Neural progenitor cell (in vitro differentiated cells): ENCODE measurements around the gene NEGR1. TPM values are rescaled to one million over a fixed set of nuclear protein-coding genes. Genes with fewer than 3 reads are reported as not detected.

Experiments used
- DNase-seq: peaks from one replicate; pipeline ENCODE4 v3.0.0-alpha.2; 2016; ENCODE audit warnings: low spot score
- H2AFZ ChIP-seq: fragments of 200-600 bp; sonication (generic); replicated peaks from 2 replicates; pipeline ENCODE4 v1.6.1; 2016; ENCODE audit warnings: antibody characterized with exemption
- H3F3A ChIP-seq: fragments of 200-600 bp; sonication (generic); 2 replicates; pipeline ENCODE4 v1.6.1; 2016; ENCODE audit warnings: antibody characterized with exemption, low read depth
- H3K27ac ChIP-seq: fragments of 200-600 bp; sonication (generic); 2 replicates; pipeline ENCODE4 v1.5.1; 2016; ENCODE audit warnings: mild to moderate bottlenecking
- H3K27me3 ChIP-seq: fragments of 200-600 bp; sonication (generic); 2 replicates; pipeline ENCODE4 v1.6.1; 2016; ENCODE audit warnings: mild to moderate bottlenecking, moderate library complexity
- H3K36me3 ChIP-seq: fragments of 200-600 bp; sonication (generic); 2 replicates; pipeline ENCODE4 v1.5.1; 2016
- H3K4me1 ChIP-seq: fragments of 200-600 bp; sonication (generic); 2 replicates; pipeline ENCODE4 v1.6.1; 2016; ENCODE audit warnings: mixed run types
- H3K4me2 ChIP-seq: fragments of 200-600 bp; sonication (generic); 2 replicates; pipeline ENCODE4 v1.6.1; 2016
- H3K4me3 ChIP-seq: fragments of 200-600 bp; sonication (generic); 2 replicates; pipeline ENCODE4 v1.5.1; 2016
- H3K79me2 ChIP-seq: fragments of 200-600 bp; sonication (generic); 2 replicates; pipeline ENCODE4 v1.6.1; 2016; ENCODE audit warnings: low read depth
- H3K9ac ChIP-seq: fragments of 200-600 bp; sonication (generic); 2 replicates; pipeline ENCODE4 v1.6.1; 2016
- H3K9me3 ChIP-seq: fragments of 200-600 bp; sonication (generic); 2 replicates; pipeline ENCODE4 v1.5.1; 2016; ENCODE audit warnings: low read depth
- H4K20me1 ChIP-seq: fragments of 200-600 bp; sonication (generic); 2 replicates; pipeline ENCODE4 v1.6.1; 2016; ENCODE audit warnings: low read depth
- H3K27ac Mint-ChIP-seq: 3 replicates; pipeline ENCODE4 v1.8.0; 2021; ENCODE audit warnings: mixed read lengths
- H3K27me3 Mint-ChIP-seq: 2 replicates; pipeline ENCODE4 v1.8.0; 2022; ENCODE audit warnings: low read depth, mild to moderate bottlenecking, inconsistent platforms, moderate library complexity, mixed read lengths; ENCODE audit not compliant: insufficient read depth
- H3K36me3 Mint-ChIP-seq: 3 replicates; pipeline ENCODE4 v1.8.0; 2021; ENCODE audit warnings: mixed read lengths
- H3K4me1 Mint-ChIP-seq: 3 replicates; pipeline ENCODE4 v1.8.0; 2021; ENCODE audit warnings: mixed read lengths
- H3K4me3 Mint-ChIP-seq: 3 replicates; pipeline ENCODE4 v1.8.0; 2021; ENCODE audit warnings: mild to moderate bottlenecking, moderate library complexity, mixed read lengths
- H3K9me3 Mint-ChIP-seq: 3 replicates; pipeline ENCODE4 v1.8.0; 2020; ENCODE audit warnings: mixed read lengths
- EZH2 ChIP-seq: fragments of 200-600 bp; sonication (generic); IDR thresholded peaks from 2 replicates; pipeline ENCODE4 v1.6.1; 2017; ENCODE audit warnings: antibody characterized with exemption, mild to moderate bottlenecking, moderate library complexity
- EZH2phosphoT487 ChIP-seq: fragments of 200-600 bp; sonication (generic); IDR thresholded peaks from 2 replicates; pipeline ENCODE4 v1.6.1; 2017; ENCODE audit warnings: antibody characterized with exemption
- total RNA-seq: library from RNA; depleted of rRNA; stranded (reverse); fragments of >200 nt; gene quantifications from 2 replicates; pipeline ENCODE4 v1.2.3, GENCODE V29; 2015; ENCODE audit warnings: low replicate concordance
- TF ChIP-seq, protein P1 (sequence below): fragments of 200-600 bp; sonication (generic); IDR thresholded peaks from 2 replicates; pipeline ENCODE4 v1.5.1; 2017; ENCODE audit warnings: antibody characterized with exemption, mild to moderate bottlenecking

Gene NEGR1
- total RNA-seq, 1 donor from 2014 or later, result 0.62 TPM

DNA sequence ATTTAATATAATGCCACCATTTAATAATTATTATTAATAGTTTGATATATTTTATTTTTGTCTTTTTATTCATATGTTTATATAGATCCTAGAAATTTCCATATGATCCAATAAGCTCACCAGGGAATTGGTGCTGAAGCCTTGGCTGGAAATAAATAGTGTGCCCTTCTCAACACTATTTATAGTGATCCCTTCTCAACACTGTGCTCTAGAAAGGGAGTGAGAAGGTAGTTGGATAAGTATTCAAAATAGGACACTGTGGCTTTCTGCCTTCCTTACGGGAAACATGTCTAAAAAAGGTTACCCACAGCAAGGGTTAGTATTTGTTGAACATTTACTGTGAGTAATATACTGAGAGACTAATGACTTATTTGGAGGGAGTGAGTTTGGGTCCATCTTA is 496.1 kb downstream of the NEGR1 start:
- H3K4me1 Mint-ChIP-seq, result no peaks in the 10 kb centered on the region
- Histone ChIP-seq H3K27ac (no peak overlapping the region), H3K9me3 (no peaks in the 10 kb centered on the region), H3K4me2 (no peak overlapping the region), H3K36me3 (no peaks in the 10 kb centered on the region), H4K20me1 (no peaks in the 10 kb centered on the region), H3F3A (no peaks in the 10 kb centered on the region), H3K27me3 (no peaks in the 10 kb centered on the region), H2AFZ (no peak overlapping the region), H3K4me3 (no peak overlapping the region), H3K9ac (no peak overlapping the region), H3K79me2 (no peaks in the 10 kb centered on the region), H3K4me1 (no peaks in the 10 kb centered on the region)
- peaks cover 2% of the 10 kb centered on the region for H3K27me3 Mint-ChIP-seq
- no peaks in the 10 kb centered on the region for H3K36me3 Mint-ChIP-seq
- H3K4me3 Mint-ChIP-seq, result no peak overlapping the region
- no peak overlapping the region for H3K27ac Mint-ChIP-seq
- H3K9me3 Mint-ChIP-seq, result no peaks in the 10 kb centered on the region
- TF ChIP-seq EZH2 (no peak), EZH2phosphoT487 (no peak)
- TF ChIP-seq, protein P1, sequence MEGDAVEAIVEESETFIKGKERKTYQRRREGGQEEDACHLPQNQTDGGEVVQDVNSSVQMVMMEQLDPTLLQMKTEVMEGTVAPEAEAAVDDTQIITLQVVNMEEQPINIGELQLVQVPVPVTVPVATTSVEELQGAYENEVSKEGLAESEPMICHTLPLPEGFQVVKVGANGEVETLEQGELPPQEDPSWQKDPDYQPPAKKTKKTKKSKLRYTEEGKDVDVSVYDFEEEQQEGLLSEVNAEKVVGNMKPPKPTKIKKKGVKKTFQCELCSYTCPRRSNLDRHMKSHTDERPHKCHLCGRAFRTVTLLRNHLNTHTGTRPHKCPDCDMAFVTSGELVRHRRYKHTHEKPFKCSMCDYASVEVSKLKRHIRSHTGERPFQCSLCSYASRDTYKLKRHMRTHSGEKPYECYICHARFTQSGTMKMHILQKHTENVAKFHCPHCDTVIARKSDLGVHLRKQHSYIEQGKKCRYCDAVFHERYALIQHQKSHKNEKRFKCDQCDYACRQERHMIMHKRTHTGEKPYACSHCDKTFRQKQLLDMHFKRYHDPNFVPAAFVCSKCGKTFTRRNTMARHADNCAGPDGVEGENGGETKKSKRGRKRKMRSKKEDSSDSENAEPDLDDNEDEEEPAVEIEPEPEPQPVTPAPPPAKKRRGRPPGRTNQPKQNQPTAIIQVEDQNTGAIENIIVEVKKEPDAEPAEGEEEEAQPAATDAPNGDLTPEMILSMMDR, result no peak
- DNase-seq, result no peak

DNA sequence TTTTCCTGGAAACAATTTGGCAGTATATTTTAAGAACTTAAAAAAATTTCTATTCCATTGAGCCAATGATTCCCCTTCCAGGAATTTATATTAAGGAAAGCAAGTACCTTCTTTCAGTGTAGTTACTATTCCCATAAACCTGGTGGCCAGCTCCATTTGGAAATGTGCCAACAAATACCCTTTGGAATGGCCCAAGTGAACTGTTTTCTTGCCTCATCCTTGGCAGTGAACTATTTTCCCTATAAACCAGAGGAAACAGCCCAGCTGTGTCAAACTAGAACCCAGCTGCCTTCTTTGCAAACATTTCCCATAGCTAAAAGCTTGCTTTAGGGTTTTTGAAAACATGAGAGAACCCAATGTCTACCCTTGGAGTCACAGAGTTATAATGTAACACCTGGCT is 496.9 kb downstream of the NEGR1 start:
- TF ChIP-seq EZH2, result no peak
- no peak for TF ChIP-seq EZH2phosphoT487
- TF ChIP-seq, protein P1, result no peak
- H2AFZ ChIP-seq, result no peak overlapping the region

DNA sequence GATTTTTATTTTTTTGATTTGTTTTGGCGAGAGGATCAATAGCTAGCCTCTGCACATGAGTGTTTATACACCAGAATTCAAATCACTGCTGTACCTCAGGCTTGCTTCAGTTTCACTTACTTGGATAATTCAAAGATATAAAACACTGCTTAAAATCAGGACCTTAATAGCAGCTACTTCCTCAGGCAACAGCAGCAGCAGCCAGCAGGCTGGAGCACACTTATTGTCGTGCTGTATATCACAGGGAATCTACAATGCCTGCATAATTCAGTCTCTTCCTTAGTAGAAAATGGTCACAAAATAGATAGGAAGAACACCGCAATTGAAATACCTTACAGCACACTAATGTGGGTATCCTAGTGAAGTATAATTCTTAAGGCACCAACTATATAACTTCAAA is 497.3 kb downstream of the NEGR1 start:
- H3K4me3 ChIP-seq, result no peak overlapping the region
- no peaks in the 10 kb centered on the region for H3K79me2 ChIP-seq
- H3K36me3 Mint-ChIP-seq, result no peaks in the 10 kb centered on the region
- H3K9me3 Mint-ChIP-seq, result no peaks in the 10 kb centered on the region
- no peaks in the 10 kb centered on the region for H3K27me3 ChIP-seq
- peaks cover 2% of the 10 kb centered on the region for H3K27me3 Mint-ChIP-seq
- H3K27ac Mint-ChIP-seq, result no peak overlapping the region
- no peaks in the 10 kb centered on the region for H3K4me1 ChIP-seq
- H3K4me2 ChIP-seq, result no peak overlapping the region
- TF ChIP-seq EZH2phosphoT487, result no peak
- TF ChIP-seq EZH2, result no peak
- TF ChIP-seq, protein P1, result no peak
- no peak for DNase-seq
- H2AFZ ChIP-seq, result no peak overlapping the region
- no peaks in the 10 kb centered on the region for H3F3A ChIP-seq
- H3K36me3 ChIP-seq, result no peaks in the 10 kb centered on the region
- no peaks in the 10 kb centered on the region for H3K4me1 Mint-ChIP-seq
- no peaks in the 10 kb centered on the region for H4K20me1 ChIP-seq
- H3K9ac ChIP-seq, result no peak overlapping the region
- no peak overlapping the region for H3K4me3 Mint-ChIP-seq
- no peak overlapping the region for H3K27ac ChIP-seq
- H3K9me3 ChIP-seq, result no peaks in the 10 kb centered on the region

More for the DNA sequence above, 496.9 kb downstream of the NEGR1 start:
- Mint-ChIP-seq H3K27me3 (peaks cover 2% of the 10 kb centered on the region), H3K4me1 (no peaks in the 10 kb centered on the region), H3K27ac (no peak overlapping the region), H3K4me3 (no peak overlapping the region), H3K9me3 (no peaks in the 10 kb centered on the region), H3K36me3 (no peaks in the 10 kb centered on the region)
- no peak for DNase-seq
- Histone ChIP-seq H3K4me1 (no peaks in the 10 kb centered on the region), H3K4me3 (no peak overlapping the region), H3F3A (no peaks in the 10 kb centered on the region), H3K9ac (no peak overlapping the region), H3K4me2 (no peak overlapping the region), H3K27me3 (no peaks in the 10 kb centered on the region), H3K79me2 (no peaks in the 10 kb centered on the region), H3K27ac (no peak overlapping the region), H3K9me3 (no peaks in the 10 kb centered on the region), H3K36me3 (no peaks in the 10 kb centered on the region), H4K20me1 (no peaks in the 10 kb centered on the region)
